Thoracic aorta (tissue), 2 donors: Measurements from ENCODE around the gene ITGA6. TPM values are rescaled to one million over a fixed set of nuclear protein-coding genes. Genes with fewer than 3 reads are reported as not detected.

Experiments
- ATAC-seq: fragments of 150-250 bp; one replicate; pipeline ENCODE4 v1.8.0; 2017; ENCODE audit warnings: low read depth; ENCODE audit not compliant: insufficient number of reproducible peaks, low FRiP score
- DNase-seq: peaks from one replicate; pipeline ENCODE4 v3.0.0-alpha.2; 2020; ENCODE audit warnings: low spot score
- H3K27ac ChIP-seq, 2 donors: fragments of 200-600 bp; sonication (generic); 1 replicate in 1 of 2; 2 replicates in 1 of 2; pipeline ENCODE4 v1.5.1; 2016; ENCODE audit warnings: mild to moderate bottlenecking in 2 of 2, moderate library complexity in 2 of 2
- H3K27me3 ChIP-seq: fragments of 200-600 bp; sonication (generic); replicated peaks from 2 replicates; pipeline ENCODE4 v1.6.0; 2016; ENCODE audit warnings: mild to moderate bottlenecking; ENCODE audit not compliant: insufficient read depth
- H3K36me3 ChIP-seq: fragments of 200-600 bp; sonication (generic); one replicate; pipeline ENCODE4 v1.5.1; 2016
- H3K4me1 ChIP-seq, 2 donors: fragments of 200-600 bp; sonication (generic); 1 replicate in 1 of 2; 2 replicates in 1 of 2; pipeline versions ENCODE4 v1.5.1 to v1.6.0; 2016; ENCODE audit warnings: low read depth in 2 of 2, mild to moderate bottlenecking in 1 of 2; ENCODE audit not compliant: control insufficient read depth in 1 of 2
- H3K4me3 ChIP-seq: fragments of 200-600 bp; sonication (generic); 2 replicates; pipeline ENCODE4 v1.5.1; 2016; ENCODE audit warnings: mild to moderate bottlenecking
- H3K9me3 ChIP-seq: fragments of 200-600 bp; sonication (generic); 2 replicates; pipeline ENCODE4 v1.5.1; 2016
- total RNA-seq, 2 donors: library from RNA; depleted of rRNA; stranded (reverse); fragments of >200 nt; gene quantifications; one replicate each; pipeline versions ENCODE4 v1.1.0 to v1.2.3, GENCODE V29; 2016
- TF ChIP-seq, protein P1 (sequence below): fragments of 200-600 bp; sonication (generic); IDR thresholded peaks from one replicate; pipeline ENCODE4 v1.5.1; 2019; ENCODE audit warnings: antibody characterized with exemption

Gene ITGA6
- total RNA-seq, 2 donors from 2014 or later: 20.2 to 27.3 TPM

DNA sequence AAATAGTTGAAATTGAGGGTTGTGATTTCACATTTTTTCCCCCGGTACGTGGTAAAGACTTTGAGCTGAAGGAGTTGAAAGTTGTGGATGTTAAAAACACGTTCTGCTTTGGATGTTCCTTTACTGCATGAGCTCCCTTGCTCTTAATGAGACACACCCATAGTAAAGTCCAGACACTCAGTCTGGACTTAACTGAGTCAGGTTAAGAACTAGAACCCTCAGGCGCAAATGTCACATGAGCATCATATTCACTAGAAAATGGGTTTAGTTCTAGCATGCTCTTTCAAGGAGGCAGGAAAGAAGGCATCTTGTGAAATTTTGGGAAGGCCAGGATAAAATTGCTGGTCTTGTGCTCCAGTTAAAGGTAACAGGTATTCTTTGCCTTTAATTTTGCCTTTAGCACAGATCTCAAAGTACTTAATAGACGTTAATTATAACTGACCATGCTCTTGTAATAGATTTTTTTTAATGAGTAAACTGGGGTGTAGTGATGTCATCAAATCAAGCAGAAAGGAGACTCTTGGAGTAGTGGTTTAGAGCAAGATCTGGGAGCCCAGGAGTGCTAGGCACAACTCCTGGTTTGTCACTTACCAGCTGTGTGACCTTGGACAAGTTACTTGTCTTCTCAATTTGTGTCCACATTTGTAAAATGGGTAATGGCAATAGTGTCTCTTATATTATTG is 20.6 kb downstream of the ITGA6 start:
- no peak overlapping the region for H3K27ac ChIP-seq
- H3K4me3 ChIP-seq: no peak overlapping the region
- no peak for ATAC-seq
- no peaks in the 10 kb centered on the region for H3K27me3 ChIP-seq
- H3K4me1 ChIP-seq: peaks cover 0 to 9% of the 10 kb centered on the region in 2 donors
- no peaks in the 10 kb centered on the region for H3K9me3 ChIP-seq
- DNase-seq: no peak
- H3K36me3 ChIP-seq: no peaks in the 10 kb centered on the region
- TF ChIP-seq, protein P1, sequence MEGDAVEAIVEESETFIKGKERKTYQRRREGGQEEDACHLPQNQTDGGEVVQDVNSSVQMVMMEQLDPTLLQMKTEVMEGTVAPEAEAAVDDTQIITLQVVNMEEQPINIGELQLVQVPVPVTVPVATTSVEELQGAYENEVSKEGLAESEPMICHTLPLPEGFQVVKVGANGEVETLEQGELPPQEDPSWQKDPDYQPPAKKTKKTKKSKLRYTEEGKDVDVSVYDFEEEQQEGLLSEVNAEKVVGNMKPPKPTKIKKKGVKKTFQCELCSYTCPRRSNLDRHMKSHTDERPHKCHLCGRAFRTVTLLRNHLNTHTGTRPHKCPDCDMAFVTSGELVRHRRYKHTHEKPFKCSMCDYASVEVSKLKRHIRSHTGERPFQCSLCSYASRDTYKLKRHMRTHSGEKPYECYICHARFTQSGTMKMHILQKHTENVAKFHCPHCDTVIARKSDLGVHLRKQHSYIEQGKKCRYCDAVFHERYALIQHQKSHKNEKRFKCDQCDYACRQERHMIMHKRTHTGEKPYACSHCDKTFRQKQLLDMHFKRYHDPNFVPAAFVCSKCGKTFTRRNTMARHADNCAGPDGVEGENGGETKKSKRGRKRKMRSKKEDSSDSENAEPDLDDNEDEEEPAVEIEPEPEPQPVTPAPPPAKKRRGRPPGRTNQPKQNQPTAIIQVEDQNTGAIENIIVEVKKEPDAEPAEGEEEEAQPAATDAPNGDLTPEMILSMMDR: no peak

DNA sequence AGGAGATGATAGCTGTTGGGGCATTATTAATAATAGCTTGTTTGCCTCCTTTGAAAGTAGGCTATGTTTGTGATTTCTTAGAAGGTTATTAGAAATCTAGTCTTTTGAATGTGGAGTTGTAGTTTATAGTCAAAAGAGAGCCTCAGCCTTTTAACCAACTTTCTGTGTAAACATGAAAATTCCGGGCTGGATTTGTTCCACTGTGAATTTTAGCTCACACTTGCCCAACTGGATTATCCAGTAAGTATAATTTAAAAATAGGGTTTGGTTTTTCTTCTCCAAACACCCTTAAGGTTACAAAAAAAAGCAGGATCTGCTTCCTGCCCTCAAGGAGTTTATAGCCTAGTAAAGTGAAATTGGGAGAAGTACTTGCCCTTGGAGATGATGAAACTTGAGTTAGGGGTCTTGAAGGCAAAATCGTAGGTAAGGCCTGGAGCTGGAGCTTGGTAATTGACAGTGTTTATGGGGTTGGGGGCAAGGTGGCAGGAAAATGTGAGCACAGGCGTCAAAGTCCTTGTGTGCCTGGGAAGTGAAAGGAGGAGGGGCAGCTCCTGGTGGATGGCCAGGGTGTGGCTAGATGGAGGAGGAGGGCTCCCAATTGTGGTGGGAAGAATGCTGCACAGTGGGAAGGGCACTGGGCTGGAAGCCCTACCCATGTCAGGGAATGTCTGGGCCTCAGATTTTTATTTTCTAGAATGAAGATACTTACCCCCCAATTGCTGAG is 21.3 kb downstream of the ITGA6 start:
- no peaks in the 10 kb centered on the region for H3K27me3 ChIP-seq
- H3K9me3 ChIP-seq: no peaks in the 10 kb centered on the region
- no peak overlapping the region for H3K27ac ChIP-seq
- peaks cover 0 to 9% of the 10 kb centered on the region in 2 donors for H3K4me1 ChIP-seq
- DNase-seq: no peak
- H3K36me3 ChIP-seq: no peaks in the 10 kb centered on the region
- TF ChIP-seq, protein P1: no peak
- no peak overlapping the region for H3K4me3 ChIP-seq
- ATAC-seq: no peak

DNA sequence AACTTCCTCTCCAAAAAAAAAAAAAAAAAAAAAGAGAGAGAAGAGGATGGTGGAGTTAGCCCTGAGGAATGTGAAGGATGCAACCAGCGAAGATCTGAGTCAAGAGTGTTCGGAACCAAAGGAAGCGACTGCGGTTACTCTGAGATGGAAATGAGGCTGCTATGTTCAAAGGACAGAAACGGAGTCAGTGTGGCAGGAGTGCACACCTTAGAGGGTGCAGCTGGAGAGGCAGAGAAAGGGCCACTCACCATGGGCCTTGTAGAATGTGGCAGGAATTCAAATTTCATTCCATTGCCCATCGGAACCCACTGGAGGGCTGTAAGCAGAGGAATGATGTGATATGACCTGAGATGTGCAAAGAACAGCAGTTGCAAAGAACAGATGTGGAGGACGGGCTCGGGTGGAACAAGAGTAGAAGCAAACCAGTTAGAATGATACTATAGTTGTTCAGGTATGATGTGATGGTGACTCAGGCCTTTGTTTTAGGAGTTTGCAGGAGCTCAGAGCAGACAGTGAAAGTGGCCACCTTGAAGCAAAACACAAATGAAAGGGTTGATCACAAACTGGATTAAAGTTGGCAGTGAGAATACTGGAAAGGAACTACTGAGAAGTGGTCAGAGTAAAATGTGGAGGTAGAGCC is 22.6 kb downstream of the ITGA6 start:
- H3K9me3 ChIP-seq: no peaks in the 10 kb centered on the region
- H3K27me3 ChIP-seq: no peaks in the 10 kb centered on the region
- H3K4me1 ChIP-seq: peaks cover 0 to 9% of the 10 kb centered on the region in 2 donors
- TF ChIP-seq, protein P1: no peak
- H3K36me3 ChIP-seq: no peaks in the 10 kb centered on the region
- no peak overlapping the region for H3K27ac ChIP-seq
- no peak for DNase-seq
- ATAC-seq: no peak
- H3K4me3 ChIP-seq: no peak overlapping the region

DNA sequence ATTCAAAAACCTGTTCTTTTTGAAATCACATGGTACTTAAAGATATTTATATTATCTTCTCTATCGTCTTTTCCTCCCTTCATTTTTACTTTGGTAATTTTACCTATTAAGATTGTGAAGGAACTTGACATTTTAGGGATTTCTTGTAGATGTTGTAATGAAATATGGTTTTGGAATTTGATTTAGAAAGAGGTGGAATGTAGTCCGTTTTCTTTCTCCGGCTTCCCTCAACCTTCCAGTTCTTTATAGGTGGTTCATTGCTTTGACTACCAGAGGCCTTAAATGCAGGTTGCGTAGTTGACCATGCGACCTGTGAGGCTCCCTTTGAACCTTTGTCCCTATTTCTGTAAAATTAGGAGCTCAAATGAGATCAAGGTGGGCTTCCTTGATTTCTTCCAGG is 24.5 kb downstream of the ITGA6 start:
- Histone ChIP-seq H3K4me3 (no peak overlapping the region), H3K27me3 (no peaks in the 10 kb centered on the region), H3K4me1 (peaks cover 0 to 9% of the 10 kb centered on the region in 2 donors), H3K27ac (no peak overlapping the region), H3K9me3 (no peaks in the 10 kb centered on the region), H3K36me3 (no peaks in the 10 kb centered on the region)
- ATAC-seq: no peak
- TF ChIP-seq, protein P1: no peak
- DNase-seq: no peak

DNA sequence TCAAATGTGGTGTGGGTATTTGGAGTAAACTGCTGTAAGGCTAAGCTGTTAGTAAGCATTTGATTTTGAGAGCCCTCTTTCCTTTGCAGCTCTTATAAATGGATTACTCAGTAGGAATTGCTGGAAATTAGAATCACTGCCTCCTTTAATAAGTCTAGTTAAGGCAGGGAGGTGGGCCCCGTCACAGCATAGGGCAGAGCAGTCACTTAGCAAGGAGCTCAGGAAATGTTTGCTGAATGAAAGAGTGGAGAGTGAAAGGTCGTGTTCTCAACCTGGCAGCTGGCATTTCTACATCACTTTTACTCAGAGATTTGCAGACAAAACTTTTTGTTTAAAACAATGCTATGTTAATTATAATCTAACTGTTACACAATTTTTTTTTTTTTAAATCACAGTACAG is 25.5 kb downstream of the ITGA6 start:
- Histone ChIP-seq H3K4me1 (peaks cover 0 to 9% of the 10 kb centered on the region in 2 donors), H3K27me3 (no peaks in the 10 kb centered on the region), H3K4me3 (no peak overlapping the region), H3K36me3 (no peaks in the 10 kb centered on the region), H3K27ac (no peak overlapping the region), H3K9me3 (no peaks in the 10 kb centered on the region)
- TF ChIP-seq, protein P1: no peak
- ATAC-seq (no peak), DNase-seq (no peak)
